ENCODE results near the gene TRABD2B.

GRCh38 chr1:47805018-47805417 is 192.2 kb downstream of the TRABD2B start:
- TF ChIP-seq CTCF (IDR thresholded peaks at IDR 0.05; ENCODE audit: insufficient read depth, low read length, poor library complexity, severe bottlenecking) = no peak
- TF ChIP-seq EZH2phosphoT487 (conservative IDR thresholded peaks at IDR 0.05; ENCODE audit: low read length) = no peak
